ENCODE measurements around the gene MMP11. TPM values are rescaled to one million over a fixed set of nuclear protein-coding genes. Genes with fewer than 3 reads are reported as not detected.

MMP11 gene
- total and polyA plus RNA-seq, 2 of the 13 experiments (the other 11 are each of a cell fraction or from before 2014, with no cell fraction given): 8.9 to 28.6 TPM

- TF ChIP-seq ERF (CRISPR knock-in tag; IDR thresholded peaks at IDR 0.05): no peak
- TF ChIP-seq DMAP1 (CRISPR knock-in tag; IDR thresholded peaks at IDR 0.05): peak; percentile 51; the same call in 1 of the 2 replicates
- TF ChIP-seq ZBTB21 (CRISPR knock-in tag; IDR thresholded peaks at IDR 0.05): no peak
- no peak for TF ChIP-seq SSRP1 (CRISPR knock-in tag; IDR thresholded peaks at IDR 0.05)
- no peak for TF ChIP-seq FOSL2 (CRISPR knock-in tag; IDR thresholded peaks at IDR 0.05)
- no peak for TF ChIP-seq ZNF383 (CRISPR knock-in tag; IDR thresholded peaks at IDR 0.05; ENCODE audit: borderline replicate concordance)
- TF ChIP-seq ATF3 (CRISPR knock-in tag; IDR thresholded peaks at IDR 0.05): no peak
- no peak for TF ChIP-seq TCF7 (IDR thresholded peaks at IDR 0.05; ENCODE audit: low read depth)
- TF ChIP-seq HOXA7 (CRISPR knock-in tag; IDR thresholded peaks at IDR 0.05): no peak
- no peak for TF ChIP-seq BRCA1 (CRISPR knock-in tag; IDR thresholded peaks at IDR 0.05)
- TF ChIP-seq ZHX1 (CRISPR knock-in tag; IDR thresholded peaks at IDR 0.05; ENCODE audit: low read depth): 0 out of 2 replicates have a peak, but pooled peaks have one; percentile 28
- no peak for TF ChIP-seq NFATC3 (CRISPR knock-in tag; IDR thresholded peaks at IDR 0.05)
- TF ChIP-seq MBNL3 (CRISPR knock-in tag; conservative IDR thresholded peaks at IDR 0.05): no peak
- peak; percentile 18; the same call in 1 of the 2 replicates for TF ChIP-seq YEATS2 (CRISPR knock-in tag; IDR thresholded peaks at IDR 0.05; ENCODE audit: borderline replicate concordance)
- TF ChIP-seq HNRNPK (IDR thresholded peaks at IDR 0.05; ENCODE audit: low read depth, low read length, poor library complexity, severe bottlenecking): no peak
- TF ChIP-seq ZNF431 (CRISPR knock-in tag; IDR thresholded peaks at IDR 0.05; ENCODE audit: borderline replicate concordance, low read depth): peak; percentile 9; the same call in 1 of the 2 replicates
- TF ChIP-seq DZIP1 (CRISPR knock-in tag; IDR thresholded peaks at IDR 0.05): no peak
- TF ChIP-seq SRSF9 (IDR thresholded peaks at IDR 0.05; ENCODE audit: borderline replicate concordance, insufficient read depth, low read depth, low read length, poor library complexity, severe bottlenecking): no peak
- TF ChIP-seq AKAP8 (CRISPR knock-in tag; IDR thresholded peaks at IDR 0.05): no peak
- TF ChIP-seq MTERF4 (CRISPR knock-in tag; IDR thresholded peaks at IDR 0.05): no peak
- TF ChIP-seq ZNF703 (CRISPR knock-in tag; IDR thresholded peaks at IDR 0.05; ENCODE audit: borderline replicate concordance): no peak
- no peak for TF ChIP-seq RBAK (CRISPR knock-in tag; IDR thresholded peaks at IDR 0.05)
- TF ChIP-seq KLF6 (CRISPR knock-in tag; IDR thresholded peaks at IDR 0.05): no peak
Measured at GRCh38 chr22:23750714-23751440, 21.8 kb upstream of the MMP11 start, which contains the start of gene ZNF70 (continued).
